GM23338 (cell line): Measurements from ENCODE around the gene KCNC4. TPM values are rescaled to one million over a fixed set of nuclear protein-coding genes. Genes with fewer than 3 reads are reported as not detected.
A peak's percentile ranks its signal among the peaks of the same experiment; 100 is the strongest.

Experiments used
- ATAC-seq: fragments of 200-7000 bp; cut with Tn5 transposase; 3 replicates; pipeline ENCODE4 v1.9.1; 2020
- DNase-seq: peaks from one replicate; pipeline ENCODE4 v3.0.0-alpha.2; 2015; ENCODE audit warnings: low spot score
- H2AFZ ChIP-seq: fragments of 200-600 bp; sonication (generic); 2 replicates; pipeline ENCODE4 v1.8.0; 2016; ENCODE audit warnings: antibody characterized with exemption, mild to moderate bottlenecking, moderate library complexity
- H3F3A ChIP-seq: fragments of 200-600 bp; sonication (generic); replicated peaks from 2 replicates; pipeline ENCODE4 v1.8.0; 2017; ENCODE audit warnings: antibody characterized with exemption, mixed run types, low read depth
- H3K27ac ChIP-seq: fragments of 200-600 bp; sonication (generic); 2 replicates; pipeline ENCODE4 v1.6.1; 2016; ENCODE audit warnings: low read depth
- H3K27me3 ChIP-seq: fragments of 200-600 bp; sonication (generic); 2 replicates; pipeline ENCODE4 v1.8.0; 2016; ENCODE audit warnings: mild to moderate bottlenecking, mixed run types, moderate library complexity; ENCODE audit not compliant: insufficient read depth
- H3K36me3 ChIP-seq: fragments of 200-600 bp; sonication (generic); 2 replicates; pipeline ENCODE4 v1.8.0; 2016; ENCODE audit warnings: mild to moderate bottlenecking; ENCODE audit not compliant: insufficient read depth
- H3K4me1 ChIP-seq: fragments of 200-600 bp; sonication (generic); 2 replicates; pipeline ENCODE4 v1.8.0; 2016; ENCODE audit warnings: mild to moderate bottlenecking, moderate library complexity; ENCODE audit not compliant: insufficient read depth
- H3K4me2 ChIP-seq: fragments of 200-600 bp; sonication (generic); 2 replicates; pipeline ENCODE4 v1.7.1; 2017; ENCODE audit warnings: mixed run types
- H3K4me3 ChIP-seq: fragments of 200-600 bp; sonication (generic); 2 replicates; pipeline ENCODE4 v1.6.1; 2016; ENCODE audit warnings: mixed run types
- H3K79me2 ChIP-seq: fragments of 200-600 bp; sonication (generic); replicated peaks from 2 replicates; pipeline ENCODE4 v1.8.0; 2017; ENCODE audit warnings: mild to moderate bottlenecking; ENCODE audit not compliant: insufficient read depth
- H3K9me2 ChIP-seq: fragments of 200-600 bp; sonication (generic); 2 replicates; pipeline ENCODE4 v1.8.0; 2017; ENCODE audit not compliant: insufficient read depth
- H4K20me1 ChIP-seq: fragments of 200-600 bp; sonication (generic); replicated peaks from 2 replicates; pipeline ENCODE4 v1.8.0; 2017; ENCODE audit warnings: mild to moderate bottlenecking; ENCODE audit not compliant: insufficient read depth
- H3K27ac Mint-ChIP-seq: 2 replicates; pipeline ENCODE4 v1.8.0; 2020; ENCODE audit warnings: inconsistent platforms, mild to moderate bottlenecking, moderate library complexity, mixed read lengths
- H3K27me3 Mint-ChIP-seq: 3 replicates; pipeline ENCODE4 v1.8.0; 2022; ENCODE audit warnings: low read depth, mild to moderate bottlenecking, moderate library complexity, mixed read lengths, inconsistent platforms; ENCODE audit not compliant: insufficient read depth, poor library complexity
- H3K36me3 Mint-ChIP-seq: 3 replicates; pipeline ENCODE4 v1.8.0; 2021; ENCODE audit warnings: low read depth, mild to moderate bottlenecking, inconsistent platforms, moderate library complexity, mixed read lengths
- H3K4me1 Mint-ChIP-seq: 3 replicates; pipeline ENCODE4 v1.8.0; 2020; ENCODE audit warnings: mild to moderate bottlenecking, inconsistent platforms, mixed read lengths
- H3K4me3 Mint-ChIP-seq: 3 replicates; pipeline ENCODE4 v1.8.0; 2021; ENCODE audit warnings: moderate library complexity, mild to moderate bottlenecking, inconsistent platforms, mixed read lengths
- H3K9me3 Mint-ChIP-seq: 3 replicates; pipeline ENCODE4 v1.8.0; 2020; ENCODE audit warnings: moderate library complexity, mild to moderate bottlenecking, inconsistent platforms, mixed read lengths
- CREB1 ChIP-seq: fragments of 250-450 bp; sonication (Bioruptor Pico); IDR thresholded peaks from 2 replicates; pipeline ENCODE4 v1.5.0; 2020; ENCODE audit warnings: low read depth, mild to moderate bottlenecking, moderate library complexity
- CTCF ChIP-seq, 2 experiments: fragments of 200-600 bp in 1 of 2; sonication (generic) in 1 of 2; conservative IDR thresholded peaks; 2 replicates each; pipeline versions ENCODE4 v1.5.1 to v1.6.1; 2016 to 2017; ENCODE audit warnings: antibody characterized with exemption in 2 of 2, low read depth in 2 of 2, mild to moderate bottlenecking in 2 of 2, moderate library complexity in 1 of 2
- EZH2 ChIP-seq: fragments of 200-600 bp; sonication (generic); IDR thresholded peaks from one replicate; pipeline ENCODE4 v1.8.0; 2017; ENCODE audit warnings: antibody characterized with exemption, mild to moderate bottlenecking, low read depth; ENCODE audit not compliant: unreplicated experiment
- JUNB ChIP-seq: IDR thresholded peaks from one replicate; pipeline ENCODE4 v1.6.1; 2016; ENCODE audit warnings: antibody characterized with exemption; ENCODE audit not compliant: unreplicated experiment
- NANOG ChIP-seq: IDR thresholded peaks from 2 replicates; pipeline ENCODE4 v1.6.1; 2016; ENCODE audit warnings: antibody characterized with exemption, borderline replicate concordance
- POLR2AphosphoS5 ChIP-seq: IDR thresholded peaks from 2 replicates; pipeline ENCODE4 v1.6.1; 2016; ENCODE audit warnings: antibody characterized with exemption, low read depth
- STAT1 ChIP-seq: IDR thresholded peaks from one replicate; pipeline ENCODE4 v1.6.1; 2016; ENCODE audit warnings: antibody characterized with exemption; ENCODE audit not compliant: unreplicated experiment
- ZNF114 ChIP-seq: fragments of 250-450 bp; sonication (Bioruptor Pico); IDR thresholded peaks from 2 replicates; pipeline ENCODE4 v1.5.0; 2020; ENCODE audit warnings: mild to moderate bottlenecking, moderate library complexity
- ZNF331 ChIP-seq: fragments of 250-450 bp; sonication (Bioruptor Pico); IDR thresholded peaks from 2 replicates; pipeline ENCODE4 v1.5.0; 2020; ENCODE audit warnings: low read depth, mild to moderate bottlenecking, moderate library complexity
- polyA plus RNA-seq: library from polyadenylated mRNA; unstranded; fragments of >200 nt; fragmentation: Nextera tagmentation; extraction: Ambion mirVana; gene quantifications from 2 replicates; pipeline ENCODE4 v1.2.1, GENCODE V29; 2016
- total RNA-seq: library from RNA; depleted of rRNA; stranded (reverse); fragments of >200 nt; shearing (Covaris generic); gene quantifications from 2 replicates; pipeline ENCODE4 v1.2.3, GENCODE V29; 2014
- TF ChIP-seq, protein P1 (sequence below): IDR thresholded peaks from 2 replicates; pipeline ENCODE4 v1.6.1; 2016; ENCODE audit warnings: antibody characterized with exemption
- TF ChIP-seq, protein P2 (sequence below): IDR thresholded peaks from one replicate; pipeline ENCODE4 v1.6.1; 2018; ENCODE audit warnings: antibody characterized with exemption; ENCODE audit not compliant: unreplicated experiment

KCNC4 gene
- total and polyA plus RNA-seq, 2 experiments from 2014 or later: 3.5 to 10.7 TPM

- peak; percentile 92 for ATAC-seq
- no peak overlapping the region for H3K27ac ChIP-seq
- H2AFZ ChIP-seq: no peak overlapping the region
- Mint-ChIP-seq H3K27ac (no peak overlapping the region), H3K9me3 (no peaks in the 10 kb centered on the region), H3K4me1 (peaks cover 3% of the 10 kb centered on the region), H3K4me3 (no peak overlapping the region), H3K36me3 (no peaks in the 10 kb centered on the region), H3K27me3 (peaks cover 10% of the 10 kb centered on the region)
- peak; percentile 70 for DNase-seq
- no peak overlapping the region for H3K4me3 ChIP-seq
- H3K9me2 ChIP-seq: no peaks in the 10 kb centered on the region
- H4K20me1 ChIP-seq: no peaks in the 10 kb centered on the region; the same call in 1 of the 2 replicates
- no peaks in the 10 kb centered on the region for H3K4me1 ChIP-seq
- H3K27me3 ChIP-seq: no peaks in the 10 kb centered on the region
- TF ChIP-seq ZNF114 (CRISPR knock-in tag) (no peak), EZH2 (no peak), CTCF (conservative IDR thresholded peaks at IDR 0.05; ENCODE audit: low read depth in 2 of 2) (peak; percentile 88 to 91), STAT1 (no peak), ZNF331 (no peak), JUNB (no peak)
- TF ChIP-seq, protein P1, sequence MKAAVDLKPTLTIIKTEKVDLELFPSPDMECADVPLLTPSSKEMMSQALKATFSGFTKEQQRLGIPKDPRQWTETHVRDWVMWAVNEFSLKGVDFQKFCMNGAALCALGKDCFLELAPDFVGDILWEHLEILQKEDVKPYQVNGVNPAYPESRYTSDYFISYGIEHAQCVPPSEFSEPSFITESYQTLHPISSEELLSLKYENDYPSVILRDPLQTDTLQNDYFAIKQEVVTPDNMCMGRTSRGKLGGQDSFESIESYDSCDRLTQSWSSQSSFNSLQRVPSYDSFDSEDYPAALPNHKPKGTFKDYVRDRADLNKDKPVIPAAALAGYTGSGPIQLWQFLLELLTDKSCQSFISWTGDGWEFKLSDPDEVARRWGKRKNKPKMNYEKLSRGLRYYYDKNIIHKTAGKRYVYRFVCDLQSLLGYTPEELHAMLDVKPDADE: no peak
- no peaks in the 10 kb centered on the region for H3F3A ChIP-seq
- H3K4me2 ChIP-seq: no peak overlapping the region
- H3K79me2 ChIP-seq: no peaks in the 10 kb centered on the region
- no peaks in the 10 kb centered on the region for H3K36me3 ChIP-seq
Observed at GRCh38 chr1:110196917-110197765, 13.0 kb upstream of the KCNC4 start.

DNA sequence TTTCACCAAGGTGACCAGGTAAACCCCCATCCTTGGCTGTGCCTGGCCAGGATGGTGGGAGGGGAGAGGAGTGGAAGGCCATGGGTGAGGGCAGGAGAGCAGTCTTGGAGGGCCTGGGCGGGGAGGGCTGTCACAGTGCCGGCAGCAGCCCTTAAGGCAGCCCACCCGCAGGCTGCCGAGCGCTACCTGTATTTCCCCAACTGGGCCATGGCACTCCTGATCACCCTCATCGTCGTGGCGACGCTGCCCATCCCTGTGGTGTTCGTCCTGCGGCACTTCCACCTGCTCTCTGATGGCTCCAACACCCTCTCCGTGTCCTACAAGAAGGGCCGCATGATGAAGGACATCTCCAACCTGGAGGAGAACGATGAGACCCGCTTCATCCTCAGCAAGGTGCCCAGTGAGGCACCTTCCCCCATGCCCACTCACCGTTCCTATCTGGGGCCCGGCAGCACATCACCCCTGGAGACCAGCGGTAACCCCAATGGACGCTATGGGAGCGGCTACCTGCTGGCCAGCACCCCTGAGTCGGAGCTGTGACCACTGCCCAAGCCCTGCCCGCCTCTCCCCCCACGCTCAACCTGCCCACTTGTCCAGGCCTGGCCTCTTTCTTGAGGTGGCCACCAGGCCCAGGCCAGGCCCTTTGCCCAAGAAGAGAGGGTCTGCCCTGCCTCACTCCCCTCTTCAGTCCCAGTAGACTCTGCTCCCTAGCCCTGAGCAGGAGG is 12.0 kb upstream of the KCNC4 start:
- ATAC-seq (no peak), DNase-seq (no peak)
- H3K27ac ChIP-seq: no peak overlapping the region
- H3K9me3 Mint-ChIP-seq: no peaks in the 10 kb centered on the region
- H4K20me1 ChIP-seq: no peaks in the 10 kb centered on the region; the same call in 1 of the 2 replicates
- H2AFZ ChIP-seq: no peak overlapping the region
- no peaks in the 10 kb centered on the region for H3F3A ChIP-seq
- no peak overlapping the region for H3K4me3 Mint-ChIP-seq
- no peak overlapping the region for H3K4me2 ChIP-seq
- no peak overlapping the region for H3K27ac Mint-ChIP-seq
- H3K4me1 Mint-ChIP-seq: peaks cover 3% of the 10 kb centered on the region
- no peaks in the 10 kb centered on the region for H3K36me3 ChIP-seq
- H3K79me2 ChIP-seq: no peaks in the 10 kb centered on the region
- H3K9me2 ChIP-seq: no peaks in the 10 kb centered on the region
- no peaks in the 10 kb centered on the region for H3K4me1 ChIP-seq
- peaks cover 10% of the 10 kb centered on the region for H3K27me3 Mint-ChIP-seq
- H3K4me3 ChIP-seq: no peak overlapping the region
- no peaks in the 10 kb centered on the region for H3K27me3 ChIP-seq
- no peaks in the 10 kb centered on the region for H3K36me3 Mint-ChIP-seq
- TF ChIP-seq, protein P2, sequence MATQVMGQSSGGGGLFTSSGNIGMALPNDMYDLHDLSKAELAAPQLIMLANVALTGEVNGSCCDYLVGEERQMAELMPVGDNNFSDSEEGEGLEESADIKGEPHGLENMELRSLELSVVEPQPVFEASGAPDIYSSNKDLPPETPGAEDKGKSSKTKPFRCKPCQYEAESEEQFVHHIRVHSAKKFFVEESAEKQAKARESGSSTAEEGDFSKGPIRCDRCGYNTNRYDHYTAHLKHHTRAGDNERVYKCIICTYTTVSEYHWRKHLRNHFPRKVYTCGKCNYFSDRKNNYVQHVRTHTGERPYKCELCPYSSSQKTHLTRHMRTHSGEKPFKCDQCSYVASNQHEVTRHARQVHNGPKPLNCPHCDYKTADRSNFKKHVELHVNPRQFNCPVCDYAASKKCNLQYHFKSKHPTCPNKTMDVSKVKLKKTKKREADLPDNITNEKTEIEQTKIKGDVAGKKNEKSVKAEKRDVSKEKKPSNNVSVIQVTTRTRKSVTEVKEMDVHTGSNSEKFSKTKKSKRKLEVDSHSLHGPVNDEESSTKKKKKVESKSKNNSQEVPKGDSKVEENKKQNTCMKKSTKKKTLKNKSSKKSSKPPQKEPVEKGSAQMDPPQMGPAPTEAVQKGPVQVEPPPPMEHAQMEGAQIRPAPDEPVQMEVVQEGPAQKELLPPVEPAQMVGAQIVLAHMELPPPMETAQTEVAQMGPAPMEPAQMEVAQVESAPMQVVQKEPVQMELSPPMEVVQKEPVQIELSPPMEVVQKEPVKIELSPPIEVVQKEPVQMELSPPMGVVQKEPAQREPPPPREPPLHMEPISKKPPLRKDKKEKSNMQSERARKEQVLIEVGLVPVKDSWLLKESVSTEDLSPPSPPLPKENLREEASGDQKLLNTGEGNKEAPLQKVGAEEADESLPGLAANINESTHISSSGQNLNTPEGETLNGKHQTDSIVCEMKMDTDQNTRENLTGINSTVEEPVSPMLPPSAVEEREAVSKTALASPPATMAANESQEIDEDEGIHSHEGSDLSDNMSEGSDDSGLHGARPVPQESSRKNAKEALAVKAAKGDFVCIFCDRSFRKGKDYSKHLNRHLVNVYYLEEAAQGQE: no peak
- TF ChIP-seq CREB1 (CRISPR knock-in tag) (no peak), CTCF (conservative IDR thresholded peaks at IDR 0.05; ENCODE audit: low read depth in 2 of 2) (no peak), EZH2 (no peak), NANOG (no peak), POLR2AphosphoS5 (no peak), ZNF114 (CRISPR knock-in tag) (no peak)
- TF ChIP-seq, protein P1: no peak
